ENCODE measurements around the gene MIS18BP1. TPM values are rescaled to one million over a fixed set of nuclear protein-coding genes. Genes with fewer than 3 reads are reported as not detected.

The MIS18BP1 gene
- total and polyA plus RNA-seq, 2 experiments from 2014 or later: 109 to 216 TPM

DNA sequence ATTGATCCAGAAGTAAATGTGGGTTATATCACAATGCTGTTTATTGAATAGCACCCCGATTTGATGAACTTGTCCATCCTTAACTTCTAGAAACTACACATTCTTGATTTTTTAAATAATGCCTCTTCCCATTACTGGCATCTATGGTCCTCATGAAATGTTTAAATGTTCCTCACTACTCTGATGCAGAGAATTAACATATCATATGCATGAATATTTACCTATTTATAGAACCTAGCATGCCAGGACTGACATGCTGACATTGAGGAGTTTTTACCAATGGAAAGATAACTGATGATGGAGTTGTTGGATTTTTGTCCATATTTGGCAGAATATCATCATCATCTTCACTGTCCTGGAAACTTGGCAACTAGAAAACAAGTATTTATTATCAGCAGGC lies 42.8 kb downstream of the MIS18BP1 start:
- TF ChIP-seq ZNF331 (CRISPR knock-in tag; IDR thresholded peaks at IDR 0.05; ENCODE audit: low read depth): no peak
- no peak for TF ChIP-seq JUNB (IDR thresholded peaks at IDR 0.05; ENCODE audit: unreplicated experiment)
- no peak for TF ChIP-seq EZH2 (IDR thresholded peaks at IDR 0.05; ENCODE audit: low read depth, unreplicated experiment)
- no peak for TF ChIP-seq CTCF (conservative IDR thresholded peaks at IDR 0.05; ENCODE audit: low read depth in 2 of 2)
- TF ChIP-seq STAT1 (IDR thresholded peaks at IDR 0.05; ENCODE audit: unreplicated experiment): no peak
- no peak for TF ChIP-seq CREB1 (CRISPR knock-in tag; IDR thresholded peaks at IDR 0.05; ENCODE audit: low read depth)
- no peak for TF ChIP-seq ETS1 (IDR thresholded peaks at IDR 0.05)
- no peak for TF ChIP-seq NANOG (IDR thresholded peaks at IDR 0.05; ENCODE audit: borderline replicate concordance)
- TF ChIP-seq, protein P1, sequence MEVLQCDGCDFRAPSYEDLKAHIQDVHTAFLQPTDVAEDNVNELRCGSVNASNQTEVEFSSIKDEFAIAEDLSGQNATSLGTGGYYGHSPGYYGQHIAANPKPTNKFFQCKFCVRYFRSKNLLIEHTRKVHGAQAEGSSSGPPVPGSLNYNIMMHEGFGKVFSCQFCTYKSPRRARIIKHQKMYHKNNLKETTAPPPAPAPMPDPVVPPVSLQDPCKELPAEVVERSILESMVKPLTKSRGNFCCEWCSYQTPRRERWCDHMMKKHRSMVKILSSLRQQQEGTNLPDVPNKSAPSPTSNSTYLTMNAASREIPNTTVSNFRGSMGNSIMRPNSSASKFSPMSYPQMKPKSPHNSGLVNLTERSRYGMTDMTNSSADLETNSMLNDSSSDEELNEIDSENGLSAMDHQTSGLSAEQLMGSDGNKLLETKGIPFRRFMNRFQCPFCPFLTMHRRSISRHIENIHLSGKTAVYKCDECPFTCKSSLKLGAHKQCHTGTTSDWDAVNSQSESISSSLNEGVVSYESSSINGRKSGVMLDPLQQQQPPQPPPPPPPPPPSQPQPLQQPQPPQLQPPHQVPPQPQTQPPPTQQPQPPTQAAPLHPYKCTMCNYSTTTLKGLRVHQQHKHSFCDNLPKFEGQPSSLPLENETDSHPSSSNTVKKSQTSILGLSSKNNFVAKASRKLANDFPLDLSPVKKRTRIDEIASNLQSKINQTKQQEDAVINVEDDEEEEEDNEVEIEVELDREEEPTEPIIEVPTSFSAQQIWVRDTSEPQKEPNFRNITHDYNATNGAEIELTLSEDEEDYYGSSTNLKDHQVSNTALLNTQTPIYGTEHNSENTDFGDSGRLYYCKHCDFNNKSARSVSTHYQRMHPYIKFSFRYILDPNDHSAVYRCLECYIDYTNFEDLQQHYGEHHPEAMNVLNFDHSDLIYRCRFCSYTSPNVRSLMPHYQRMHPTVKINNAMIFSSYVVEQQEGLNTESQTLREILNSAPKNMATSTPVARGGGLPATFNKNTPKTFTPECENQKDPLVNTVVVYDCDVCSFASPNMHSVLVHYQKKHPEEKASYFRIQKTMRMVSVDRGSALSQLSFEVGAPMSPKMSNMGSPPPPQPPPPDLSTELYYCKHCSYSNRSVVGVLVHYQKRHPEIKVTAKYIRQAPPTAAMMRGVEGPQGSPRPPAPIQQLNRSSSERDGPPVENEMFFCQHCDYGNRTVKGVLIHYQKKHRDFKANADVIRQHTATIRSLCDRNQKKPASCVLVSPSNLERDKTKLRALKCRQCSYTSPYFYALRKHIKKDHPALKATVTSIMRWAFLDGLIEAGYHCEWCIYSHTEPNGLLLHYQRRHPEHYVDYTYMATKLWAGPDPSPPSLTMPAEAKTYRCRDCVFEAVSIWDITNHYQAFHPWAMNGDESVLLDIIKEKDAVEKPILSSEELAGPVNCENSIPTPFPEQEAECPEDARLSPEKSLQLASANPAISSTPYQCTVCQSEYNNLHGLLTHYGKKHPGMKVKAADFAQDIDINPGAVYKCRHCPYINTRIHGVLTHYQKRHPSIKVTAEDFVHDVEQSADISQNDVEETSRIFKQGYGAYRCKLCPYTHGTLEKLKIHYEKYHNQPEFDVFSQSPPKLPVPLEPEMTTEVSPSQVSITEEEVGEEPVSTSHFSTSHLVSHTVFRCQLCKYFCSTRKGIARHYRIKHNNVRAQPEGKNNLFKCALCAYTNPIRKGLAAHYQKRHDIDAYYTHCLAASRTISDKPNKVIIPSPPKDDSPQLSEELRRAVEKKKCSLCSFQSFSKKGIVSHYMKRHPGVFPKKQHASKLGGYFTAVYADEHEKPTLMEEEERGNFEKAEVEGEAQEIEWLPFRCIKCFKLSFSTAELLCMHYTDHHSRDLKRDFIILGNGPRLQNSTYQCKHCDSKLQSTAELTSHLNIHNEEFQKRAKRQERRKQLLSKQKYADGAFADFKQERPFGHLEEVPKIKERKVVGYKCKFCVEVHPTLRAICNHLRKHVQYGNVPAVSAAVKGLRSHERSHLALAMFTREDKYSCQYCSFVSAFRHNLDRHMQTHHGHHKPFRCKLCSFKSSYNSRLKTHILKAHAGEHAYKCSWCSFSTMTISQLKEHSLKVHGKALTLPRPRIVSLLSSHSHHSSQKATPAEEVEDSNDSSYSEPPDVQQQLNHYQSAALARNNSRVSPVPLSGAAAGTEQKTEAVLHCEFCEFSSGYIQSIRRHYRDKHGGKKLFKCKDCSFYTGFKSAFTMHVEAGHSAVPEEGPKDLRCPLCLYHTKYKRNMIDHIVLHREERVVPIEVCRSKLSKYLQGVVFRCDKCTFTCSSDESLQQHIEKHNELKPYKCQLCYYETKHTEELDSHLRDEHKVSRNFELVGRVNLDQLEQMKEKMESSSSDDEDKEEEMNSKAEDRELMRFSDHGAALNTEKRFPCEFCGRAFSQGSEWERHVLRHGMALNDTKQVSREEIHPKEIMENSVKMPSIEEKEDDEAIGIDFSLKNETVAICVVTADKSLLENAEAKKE (CRISPR knock-in tag; IDR thresholded peaks at IDR 0.05): no peak
- TF ChIP-seq EZH2phosphoT487 (IDR thresholded peaks at IDR 0.05; ENCODE audit: unreplicated experiment): no peak
- no peak for TF ChIP-seq POLR2AphosphoS5 (IDR thresholded peaks at IDR 0.05; ENCODE audit: low read depth)
- no peak for TF ChIP-seq ZNF114 (CRISPR knock-in tag; IDR thresholded peaks at IDR 0.05)
- Histone ChIP-seq H3K9me2 (ENCODE audit: insufficient read depth) (no peaks in the 10 kb centered on the region), H3F3A (replicated peaks; ENCODE audit: low read depth) (no peaks in the 10 kb centered on the region), H3K4me1 (ENCODE audit: insufficient read depth) (peaks cover 13% of the 10 kb centered on the region; the same call in 1 of the 2 replicates), H3K27me3 (ENCODE audit: insufficient read depth) (no peaks in the 10 kb centered on the region), H2AFZ (no peak overlapping the region), H3K4me2 (no peak overlapping the region), H3K79me2 (replicated peaks; ENCODE audit: insufficient read depth) (no peaks in the 10 kb centered on the region), H3K27ac (ENCODE audit: low read depth) (no peak overlapping the region), H3K4me3 (no peak overlapping the region), H3K36me3 (ENCODE audit: insufficient read depth) (peaks cover 27% of the 10 kb centered on the region), H4K20me1 (replicated peaks; ENCODE audit: insufficient read depth) (no peaks in the 10 kb centered on the region; the same call in none of the 2 replicates)
- DNase-seq (ENCODE audit: low spot score): no peak
- H3K27me3 Mint-ChIP-seq (ENCODE audit: insufficient read depth, low read depth, poor library complexity): peaks cover 3% of the 10 kb centered on the region
- peaks cover 20% of the 10 kb centered on the region for H3K4me1 Mint-ChIP-seq
- H3K9me3 Mint-ChIP-seq: no peaks in the 10 kb centered on the region
- no peak for ATAC-seq
- no peak overlapping the region for H3K27ac Mint-ChIP-seq
- H3K36me3 Mint-ChIP-seq (ENCODE audit: low read depth): peaks cover 64% of the 10 kb centered on the region
- no peak overlapping the region for H3K4me3 Mint-ChIP-seq

All from GM23338 (cell line).